CD4-positive, alpha-beta T cell (primary cell): Measurements from ENCODE around the gene CNDP2. TPM values are rescaled to one million over a fixed set of nuclear protein-coding genes. Genes with fewer than 3 reads are reported as not detected.

Source experiments
- ATAC-seq: fragments of 200-7000 bp; cut with Tn5 transposase; one replicate; pipeline ENCODE4 v1.10.0; 2022; ENCODE audit warnings: mild to moderate bottlenecking; ENCODE audit not compliant: poor library complexity
- CTCF ChIA-PET: fragments of 350-600 bp; sonication (Branson Sonifier 250); formaldehyde crosslinking; loops from one replicate; lab custom pipeline; 2021; ENCODE audit warnings: antibody characterized with exemption, inconsistent platforms; lab: Charles Lee
- POLR2A ChIA-PET: fragments of 350-600 bp; sonication (Branson Sonifier 250); formaldehyde crosslinking; loops from one replicate; lab custom pipeline; 2021; ENCODE audit warnings: antibody characterized with exemption, inconsistent platforms; lab: Charles Lee
- DNase-seq, 14 experiments: peaks; one replicate each; pipeline ENCODE4 v3.0.0-alpha.2; 2013 to 2020; ENCODE audit warnings: mixed read lengths in 2 of 14
- H3K27ac ChIP-seq, 2 donors: one replicate each; pipeline versions ENCODE4 v1.5.1 to v1.7.0; 2013; ENCODE audit warnings: low read length in 2 of 2, low read depth in 1 of 2, mild to moderate bottlenecking in 1 of 2
- H3K27me3 ChIP-seq, 2 experiments: 1 replicate in 1 of 2; 2 replicates in 1 of 2; pipeline versions ENCODE4 v1.6.1 to v1.7.0; 2013; ENCODE audit warnings: low read length in 2 of 2, control low read depth in 1 of 2, mild to moderate bottlenecking in 1 of 2, moderate library complexity in 1 of 2; ENCODE audit not compliant: insufficient read depth in 2 of 2, control insufficient read depth in 1 of 2
- H3K36me3 ChIP-seq: one replicate; pipeline ENCODE4 v1.6.1; 2013; ENCODE audit warnings: low read length, control low read depth; ENCODE audit not compliant: insufficient read depth
- H3K4me1 ChIP-seq: one replicate; pipeline ENCODE4 v1.6.1; 2013; ENCODE audit warnings: low read length, control low read depth; ENCODE audit not compliant: insufficient read depth
- H3K4me3 ChIP-seq: one replicate; pipeline ENCODE4 v1.5.1; 2013; ENCODE audit warnings: mild to moderate bottlenecking, low read length, moderate library complexity
- H3K9me3 ChIP-seq, 2 experiments: 1 replicate in 1 of 2; 2 replicates in 1 of 2; pipeline versions ENCODE4 v1.6.1 to v1.7.0; 2013; ENCODE audit warnings: low read length in 2 of 2, mild to moderate bottlenecking in 2 of 2, control low read depth in 1 of 2, moderate library complexity in 1 of 2; ENCODE audit not compliant: control insufficient read depth in 1 of 2, insufficient read depth in 1 of 2
- H3K27ac Mint-ChIP-seq: one replicate; pipeline ENCODE4 v1.8.0; 2020; ENCODE audit warnings: mixed read lengths
- H3K27me3 Mint-ChIP-seq: one replicate; pipeline ENCODE4 v1.8.0; 2021; ENCODE audit warnings: mixed read lengths
- H3K36me3 Mint-ChIP-seq: one replicate; pipeline ENCODE4 v1.8.0; 2021; ENCODE audit warnings: low read depth, mixed read lengths
- H3K4me1 Mint-ChIP-seq: one replicate; pipeline ENCODE4 v1.8.0; 2021; ENCODE audit warnings: low read depth, mixed read lengths
- H3K4me3 Mint-ChIP-seq: one replicate; pipeline ENCODE4 v1.8.0; 2020; ENCODE audit warnings: mild to moderate bottlenecking, mixed read lengths
- H3K9me3 Mint-ChIP-seq: one replicate; pipeline ENCODE4 v1.8.0; 2020; ENCODE audit warnings: mixed read lengths
- intact Hi-C, 2 experiments: fragments of 100-400 bp; cut with DNase I in 1 of 2; cut with micrococcal nuclease in 1 of 2; formaldehyde crosslinking; loops; one replicate each; pipeline versions ENCODE4 v1.15.1 to v1.9.0; 2023 to 2025; cut with DNase I, micrococcal nuclease
- polyA plus RNA-seq, 2 donors: library from polyadenylated mRNA; unstranded; fragments of 120-200 nt; gene quantifications; one replicate each; pipeline ENCODE4 v1.2.1, GENCODE V29; 2013
- total RNA-seq, 174 experiments: library from RNA in 2 of 174; stranded (reverse) in 2 of 174; gene quantifications; one replicate each; pipeline ENCODE4 v1.2.3 and lab custom pipeline; 2021 to 2026
- TF ChIP-seq, protein P1 (sequence below): fragments of 200-600 bp; IDR thresholded peaks from one replicate; pipeline ENCODE4 v1.8.0; 2022; ENCODE audit warnings: antibody characterized with exemption, mild to moderate bottlenecking

CNDP2 gene
- total RNA-seq (10 to 100 TPM; 75.5 to 75.7 TPM), total RNA-seq (lab: John Stamatoyannopoulos, UW) (34.1 to 187 (median 106) reads per million in 172 experiments)
- polyA plus RNA-seq (2013, experiment 1 of 2): 105 TPM
- 106 TPM for polyA plus RNA-seq (2013, experiment 2 of 2)

DNA sequence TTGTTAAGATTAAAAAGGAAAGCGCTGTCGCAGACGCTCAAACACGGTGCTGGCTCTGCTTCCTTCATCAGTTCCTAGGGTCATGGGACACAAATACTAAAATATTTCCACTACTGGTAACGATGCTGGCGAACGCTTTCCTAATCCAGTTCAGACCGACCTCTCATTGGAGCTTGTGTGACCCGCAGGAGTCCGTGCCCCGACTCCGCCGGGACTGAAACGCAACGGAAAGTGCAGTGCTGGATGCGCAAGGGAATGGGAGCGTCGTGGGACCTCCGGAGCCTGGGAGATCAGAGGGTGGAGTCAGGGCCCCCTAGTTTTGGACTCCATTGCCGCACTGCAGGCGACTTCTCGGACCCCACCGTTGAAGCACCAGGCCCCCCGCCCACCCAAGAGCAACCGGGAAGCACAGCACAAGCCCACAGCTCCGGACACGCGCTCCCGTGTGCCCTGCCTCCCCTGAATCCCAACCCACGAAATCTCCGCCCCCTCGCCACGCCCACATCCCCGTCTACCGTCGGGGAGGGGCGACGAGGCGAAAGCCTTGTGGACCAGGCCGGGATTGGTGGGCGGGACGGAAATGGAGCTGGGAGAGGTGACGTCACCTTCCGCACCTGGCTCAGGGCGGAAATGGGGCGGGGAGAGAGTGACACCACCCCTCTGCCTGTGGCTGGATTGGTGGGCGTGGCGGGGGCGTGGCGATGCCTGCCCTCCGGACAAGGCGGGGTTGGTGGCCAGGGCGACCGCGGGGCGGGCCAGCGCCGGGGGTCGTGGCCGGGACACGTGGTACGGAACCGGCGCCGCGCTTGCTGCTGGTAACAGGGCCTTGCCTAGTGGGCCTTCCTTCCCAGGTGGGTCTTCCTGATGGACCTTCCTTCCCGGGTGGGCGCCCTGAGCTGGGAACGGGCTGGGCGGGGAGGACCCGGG, at the start of gene CNDP2:
TSS of gene CNDP2 (plus strand) at position 783 of the 927 bp plus-strand sequence. CDS start 3,611 bp downstream, outside the sequence.
- TF ChIP-seq, protein P1, sequence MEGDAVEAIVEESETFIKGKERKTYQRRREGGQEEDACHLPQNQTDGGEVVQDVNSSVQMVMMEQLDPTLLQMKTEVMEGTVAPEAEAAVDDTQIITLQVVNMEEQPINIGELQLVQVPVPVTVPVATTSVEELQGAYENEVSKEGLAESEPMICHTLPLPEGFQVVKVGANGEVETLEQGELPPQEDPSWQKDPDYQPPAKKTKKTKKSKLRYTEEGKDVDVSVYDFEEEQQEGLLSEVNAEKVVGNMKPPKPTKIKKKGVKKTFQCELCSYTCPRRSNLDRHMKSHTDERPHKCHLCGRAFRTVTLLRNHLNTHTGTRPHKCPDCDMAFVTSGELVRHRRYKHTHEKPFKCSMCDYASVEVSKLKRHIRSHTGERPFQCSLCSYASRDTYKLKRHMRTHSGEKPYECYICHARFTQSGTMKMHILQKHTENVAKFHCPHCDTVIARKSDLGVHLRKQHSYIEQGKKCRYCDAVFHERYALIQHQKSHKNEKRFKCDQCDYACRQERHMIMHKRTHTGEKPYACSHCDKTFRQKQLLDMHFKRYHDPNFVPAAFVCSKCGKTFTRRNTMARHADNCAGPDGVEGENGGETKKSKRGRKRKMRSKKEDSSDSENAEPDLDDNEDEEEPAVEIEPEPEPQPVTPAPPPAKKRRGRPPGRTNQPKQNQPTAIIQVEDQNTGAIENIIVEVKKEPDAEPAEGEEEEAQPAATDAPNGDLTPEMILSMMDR: no peak

DNA sequence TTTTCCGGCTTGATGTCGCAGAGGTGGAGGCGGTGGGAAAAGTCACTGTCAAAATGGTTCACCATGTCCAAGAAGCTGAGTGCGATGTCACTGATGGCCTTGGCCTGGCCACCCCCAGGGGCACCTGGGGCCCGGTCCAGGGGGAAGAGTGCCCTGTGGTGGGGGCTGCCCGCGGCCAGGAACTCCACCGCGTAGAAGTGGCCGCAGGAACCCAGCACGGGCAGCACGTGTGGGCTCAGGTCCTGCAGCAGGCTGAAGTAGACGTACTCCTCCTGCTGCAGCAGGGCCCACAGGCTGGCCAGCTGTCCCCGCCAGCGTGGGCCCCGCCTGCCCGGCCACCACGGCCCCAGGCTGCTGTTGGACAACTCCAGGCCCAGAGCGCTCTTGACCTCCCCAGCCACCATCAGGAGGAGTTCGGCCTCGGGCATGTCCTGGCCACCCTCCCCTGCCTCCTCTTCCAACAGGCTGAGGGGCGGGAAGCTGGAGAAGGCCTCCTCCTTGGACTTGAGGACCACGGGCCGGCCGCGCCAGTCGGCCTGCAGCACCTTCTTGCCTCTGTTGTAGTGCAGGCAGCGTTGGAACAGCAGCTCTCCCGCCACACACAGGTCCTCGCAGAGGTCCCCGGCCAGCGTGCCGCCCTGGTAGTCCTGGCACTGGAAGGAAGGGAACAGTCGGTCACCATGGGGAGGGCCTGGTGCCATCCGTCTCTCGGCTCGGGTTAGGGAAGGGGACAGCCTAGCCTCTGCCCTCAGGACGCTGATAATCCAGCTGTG, 49.3 kb upstream of the CNDP2 start:
- no peaks in the 10 kb centered on the region for H3K9me3 Mint-ChIP-seq
- Histone ChIP-seq H3K36me3 (no peaks in the 10 kb centered on the region), H3K27ac (no peak overlapping the region), H3K9me3 (no peaks in the 10 kb centered on the region), H3K27me3 (no peaks in the 10 kb centered on the region), H3K4me1 (no peaks in the 10 kb centered on the region), H3K4me3 (no peak overlapping the region)
- intact Hi-C loops: no loop called here
- CTCF ChIA-PET: no interaction called here
- DNase-seq (no peak), ATAC-seq (no peak)
- no peaks in the 10 kb centered on the region for H3K36me3 Mint-ChIP-seq
- no peak overlapping the region for H3K27ac Mint-ChIP-seq
- H3K27me3 Mint-ChIP-seq: peaks cover 5% of the 10 kb centered on the region
- no peaks in the 10 kb centered on the region for H3K4me1 Mint-ChIP-seq
- H3K4me3 Mint-ChIP-seq: no peak overlapping the region
- POLR2A ChIA-PET: no interaction called here
- TF ChIP-seq, protein P1: no peak

More for the DNA sequence above, at the start of gene CNDP2:
- intact Hi-C loops: loop anchor here (1.0 to 10.0 kb wide), 4 partner anchors 37 to 1989 kb away; partner anchors contain the start of gene TSHZ1 (in 1 of the 2)
- Mint-ChIP-seq H3K27me3 (no peaks in the 10 kb centered on the region), H3K9me3 (no peaks in the 10 kb centered on the region), H3K27ac (peak within 1 kb of the TSS; percentile 97), H3K4me1 (peaks cover 61% of the 10 kb centered on the region), H3K4me3 (peak within 1 kb of the TSS; percentile 99), H3K36me3 (peaks cover 39% of the 10 kb centered on the region)
- Histone ChIP-seq H3K27me3 (no peaks in the 10 kb centered on the region), H3K4me3 (peak within 1 kb of the TSS; percentile 80), H3K9me3 (peaks cover 0 to 4% of the 10 kb centered on the region in 2 experiments), H3K4me1 (peaks cover 41% of the 10 kb centered on the region), H3K27ac (peak within 1 kb of the TSS; percentile 78 to 86), H3K36me3 (no peaks in the 10 kb centered on the region)
- ChIA-PET POLR2A (interaction anchor here (1.2 to 4.8 kb wide), 10 partner anchors 25 to 713 kb away, joined by 3 to 69 read pairs (median 8); partner anchors contain the start of genes PTGR3 and ZNF407), CTCF (interaction anchor here (0.6 to 5.7 kb wide), 5 partner anchors 8 to 185 kb away, joined by 3 to 147 read pairs (median 4); no protein-coding TSS in a partner anchor)
- DNase-seq (peak; percentile 91 to 100 (median 98)), ATAC-seq (peak; percentile 63)
